Testis (tissue), 2 donors: ENCODE measurements around the gene GSG1L2.

ENCODE experiments used
- CTCF ChIP-seq, 3 experiments: fragments of 450-650 bp in 2 of 3; fragments of 200-600 bp in 1 of 3; sonication (generic) in 1 of 3; IDR thresholded peaks; one replicate each; pipeline ENCODE4 v1.5.1; 2016 to 2019; ENCODE audit warnings: antibody characterized with exemption in 3 of 3, mild to moderate bottlenecking in 2 of 3, moderate library complexity in 1 of 3
- POLR2A ChIP-seq: fragments of 450-650 bp; IDR thresholded peaks from one replicate; pipeline ENCODE4 v1.6.1; 2017; ENCODE audit warnings: antibody characterized with exemption, mild to moderate bottlenecking, moderate library complexity

GRCh38 chr17:9825641-9826150 lies 3.8 kb upstream of the GSG1L2 start, which contains the start of gene GLP2R:
- TF ChIP-seq POLR2A (no peak), CTCF (IDR thresholded peaks at IDR 0.05) (no peak)
